NCI-H446 (cell line): ENCODE measurements around the gene TPM4.

Source experiments
- DNase-seq, 2 experiments: peaks; one replicate each; lab custom pipeline; 2025; lab: John Stamatoyannopoulos, UW

The TPM4 gene

DNA sequence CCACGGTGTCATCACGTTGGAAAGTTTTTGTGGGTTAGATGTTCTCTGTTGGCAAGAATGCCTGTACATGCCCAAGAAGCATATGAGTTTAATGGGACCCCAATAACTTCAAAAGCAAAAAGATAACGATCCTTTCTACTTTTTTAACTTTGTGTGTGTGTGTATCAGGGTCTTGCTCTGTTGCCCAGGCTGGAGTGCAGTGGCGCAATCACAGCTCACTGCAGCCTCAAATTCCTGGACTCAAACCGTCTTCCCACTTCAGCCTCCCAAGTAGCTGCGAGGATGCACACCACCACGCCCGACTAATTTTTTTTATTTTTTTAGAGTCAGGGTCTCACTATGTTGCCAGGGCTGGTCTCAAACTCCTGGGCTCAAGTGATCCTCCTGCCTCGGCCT lies 34.3 kb upstream of the TPM4 start:
- DNase-seq = no peak

DNA sequence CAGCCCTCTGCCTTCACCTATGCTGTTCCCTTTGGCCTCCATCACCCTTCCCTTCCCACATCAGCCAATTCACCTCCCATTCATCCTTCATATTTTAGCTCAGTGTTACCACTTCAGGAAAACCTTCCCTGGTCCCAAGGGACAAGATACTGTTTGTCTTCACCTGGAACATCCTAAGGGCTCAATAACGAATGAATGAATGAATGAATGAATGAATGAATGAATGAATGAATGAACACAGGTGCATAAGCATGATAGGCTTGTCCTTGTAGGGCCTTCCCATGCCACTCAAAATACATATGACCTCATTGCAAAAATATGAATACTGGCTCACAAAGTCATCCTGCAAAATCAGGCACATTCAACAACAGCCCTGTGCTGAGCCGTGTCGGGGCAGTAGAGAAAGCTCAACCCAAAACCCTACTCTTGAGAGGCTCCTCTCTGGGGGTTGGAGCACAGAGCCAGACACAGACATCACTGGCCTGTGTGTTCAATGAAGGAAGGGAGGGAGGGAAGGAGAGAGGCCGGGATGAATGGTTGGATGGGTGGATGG lies 33.7 kb upstream of the TPM4 start:
- DNase-seq = no peak

- DNase-seq = no peak
These were observed 33.0 kb upstream of the TPM4 start for GRCh38 chr19:16043156-16043757.

DNA sequence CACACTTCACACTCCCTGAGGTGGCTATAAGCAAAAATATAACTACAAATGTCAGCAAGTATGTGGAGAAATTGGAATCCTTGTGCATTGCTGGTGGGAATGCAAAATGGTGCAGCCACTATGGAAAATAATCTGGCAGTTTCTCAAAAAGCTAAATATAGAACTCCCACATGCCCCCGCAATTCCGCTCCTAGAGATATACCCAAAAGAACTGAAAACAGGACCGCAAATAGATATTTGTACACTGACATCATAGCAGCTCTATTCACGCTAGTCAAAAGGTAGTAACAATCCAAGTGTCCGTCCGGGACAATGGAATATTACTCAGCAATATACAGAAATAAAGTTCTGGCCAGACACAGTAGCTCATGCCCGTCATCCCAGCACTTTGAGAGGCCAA lies 31.5 kb upstream of the TPM4 start:
- no peak for DNase-seq

- no peak for DNase-seq
These were observed 31.1 kb upstream of the TPM4 start for GRCh38 chr19:16045171-16045570.

DNA sequence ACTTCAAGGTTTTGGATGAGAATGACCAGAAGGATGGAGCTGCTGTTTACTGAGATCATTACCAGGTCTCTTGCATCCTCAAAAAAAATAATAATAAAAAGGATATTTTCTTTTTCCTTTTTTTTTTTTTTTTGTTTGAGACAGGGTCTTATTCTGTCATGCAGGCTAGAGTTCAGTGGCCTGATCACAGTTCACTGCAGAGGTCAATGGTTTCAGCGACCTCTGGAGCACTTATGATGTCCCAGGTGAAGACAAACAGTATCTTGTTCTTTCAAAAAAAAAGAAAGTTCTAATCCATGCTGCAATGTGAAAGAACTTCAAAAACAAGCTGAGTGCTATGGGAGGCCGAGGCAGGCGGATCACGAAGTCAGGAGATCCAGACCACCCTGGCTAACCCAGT lies 30.4 kb upstream of the TPM4 start:
- no peak for DNase-seq

DNA sequence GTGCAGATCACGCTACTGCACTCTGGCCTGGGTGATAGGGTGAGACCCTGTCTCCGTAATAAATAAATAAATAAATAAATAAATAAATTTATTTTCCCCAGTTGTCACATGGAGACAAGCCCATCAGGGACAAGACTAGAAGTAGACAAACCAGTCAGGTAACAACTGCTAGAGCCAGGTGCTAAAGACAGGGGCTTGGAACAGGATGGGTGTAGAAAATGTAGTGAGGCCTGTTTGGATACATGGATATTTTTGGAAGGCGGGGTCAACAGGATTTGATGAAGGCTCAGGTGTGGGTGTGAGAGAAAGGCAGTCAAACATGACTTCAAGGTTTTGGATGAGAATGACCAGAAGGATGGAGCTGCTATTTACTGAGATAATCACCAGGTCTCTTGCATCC lies 27.7 kb upstream of the TPM4 start:
- no peak for DNase-seq

DNA sequence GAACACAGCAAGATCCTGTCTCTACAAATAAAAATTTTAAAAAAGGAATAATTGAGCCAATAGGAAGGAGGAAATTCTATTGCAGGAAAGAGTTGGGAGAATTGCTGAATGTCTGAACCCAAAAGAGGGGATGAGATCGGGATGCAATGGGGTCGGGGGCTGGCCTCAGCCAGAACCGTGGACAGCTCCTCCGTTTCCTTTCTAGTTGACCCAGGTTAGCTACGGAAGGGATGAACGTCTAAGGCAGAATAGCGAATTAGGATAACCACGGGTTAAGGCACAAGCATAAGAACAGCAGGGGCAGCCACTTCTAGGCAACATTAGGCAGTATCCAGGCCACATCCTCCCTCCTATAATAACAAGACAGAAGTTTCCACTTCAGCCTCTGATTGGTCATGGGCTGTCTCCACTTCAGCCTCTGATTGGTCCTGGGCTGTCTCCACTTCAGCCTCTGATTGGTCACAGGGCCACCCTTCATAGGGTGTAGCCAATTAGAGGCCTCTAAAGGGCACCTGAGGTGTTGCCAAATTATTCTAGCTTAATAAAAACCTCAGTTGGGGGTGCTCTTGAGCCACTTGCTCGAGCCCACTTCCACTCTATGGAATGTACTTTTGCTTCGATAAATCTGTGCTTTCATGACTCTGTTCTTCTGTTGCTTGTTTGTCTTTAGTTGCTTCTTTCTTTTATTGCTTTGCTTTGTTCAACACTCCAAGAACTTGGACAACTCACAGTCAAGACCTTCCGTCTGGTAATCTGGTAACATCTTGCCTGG lies 24.9 kb upstream of the TPM4 start:
- peak in 1 of 2 experiments; percentile 35 for DNase-seq

GRCh38 chr19:16052353-16052752 lies 23.9 kb upstream of the TPM4 start:
- DNase-seq = no peak

DNA sequence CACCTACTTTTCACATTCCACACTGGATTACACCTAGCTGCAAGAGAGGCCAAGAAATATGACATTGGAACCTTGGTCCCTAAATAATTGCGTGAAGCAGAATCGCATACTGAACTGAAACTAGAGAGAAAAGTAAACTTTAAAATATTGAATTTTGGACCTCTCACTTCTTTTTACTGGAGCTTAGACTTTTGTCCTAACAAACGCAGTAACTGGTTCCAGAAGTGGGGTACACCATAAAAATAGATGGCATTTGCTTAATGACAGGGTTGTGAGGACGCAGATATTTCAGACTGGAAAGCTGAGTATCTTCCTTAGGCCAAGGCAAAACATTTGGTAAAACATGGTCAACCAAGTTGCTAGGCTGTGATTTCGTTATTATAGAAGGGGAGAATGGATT lies 19.2 kb upstream of the TPM4 start:
- no peak for DNase-seq

- no peak for DNase-seq
These were observed 16.0 kb upstream of the TPM4 start for GRCh38 chr19:16060294-16060693.

DNA sequence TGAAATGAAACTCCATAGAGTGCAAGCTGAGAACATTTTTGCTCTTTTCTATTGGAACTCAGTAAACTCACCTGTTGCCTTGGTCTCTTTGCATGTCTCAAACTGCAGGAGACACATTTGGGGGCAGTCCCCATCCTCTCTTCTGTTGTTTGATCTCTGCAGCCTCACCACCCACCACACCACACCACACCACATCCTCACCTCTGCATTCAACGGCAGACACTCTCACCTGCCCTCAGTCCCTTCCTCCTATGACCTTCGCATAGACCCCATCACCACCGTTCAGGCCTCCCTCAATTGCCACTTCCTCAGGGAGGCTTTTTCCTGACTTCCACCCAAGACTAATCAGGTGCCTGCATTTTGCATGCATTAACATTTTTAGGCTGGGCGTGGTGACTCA lies 14.4 kb upstream of the TPM4 start:
- DNase-seq = no peak

- peak in 1 of 2 experiments; percentile 61 for DNase-seq
These were observed 13.5 kb upstream of the TPM4 start for GRCh38 chr19:16062789-16063188.

GRCh38 chr19:16064209-16064889 lies 11.9 kb upstream of the TPM4 start:
- DNase-seq = no peak

- no peak for DNase-seq
These were observed 9.6 kb upstream of the TPM4 start for GRCh38 chr19:16066611-16067104.

DNA sequence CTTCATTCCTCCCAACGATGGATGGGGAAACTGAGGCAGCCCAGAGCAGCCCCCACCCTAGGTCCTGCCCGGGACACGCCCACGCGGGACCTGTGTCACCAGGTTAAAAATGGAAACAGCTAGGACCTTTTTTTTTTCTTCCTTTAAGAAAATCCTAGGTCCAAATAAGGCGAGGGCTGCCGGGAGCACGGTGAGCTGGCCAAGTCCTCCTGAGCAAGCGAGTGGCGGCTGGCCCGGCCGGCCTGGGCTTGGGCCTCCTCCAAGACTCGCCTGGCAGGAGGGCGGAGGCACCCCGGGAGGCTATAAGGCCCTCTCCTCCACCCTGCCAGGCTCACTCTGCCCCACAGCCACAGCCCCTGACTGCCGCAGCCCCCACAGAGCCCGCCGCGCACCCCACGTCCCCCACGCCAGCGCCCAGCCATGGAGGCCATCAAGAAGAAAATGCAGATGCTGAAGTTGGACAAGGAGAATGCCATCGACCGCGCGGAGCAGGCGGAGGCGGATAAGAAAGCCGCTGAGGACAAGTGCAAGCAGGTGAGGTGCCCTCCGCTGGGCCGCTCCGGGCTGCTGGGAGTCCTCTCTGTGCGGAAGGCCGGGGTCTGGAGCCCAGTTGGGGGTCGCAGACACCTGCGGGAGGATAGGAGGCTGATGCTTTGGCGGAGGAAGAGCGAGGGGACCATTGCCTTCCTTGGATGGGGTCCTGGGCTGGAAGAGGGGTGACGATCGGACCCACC lies 8.9 kb upstream of the TPM4 start:
- peak in 1 of 2 experiments; percentile 49 for DNase-seq

GRCh38 chr19:16068696-16069259 lies 7.5 kb upstream of the TPM4 start:
- no peak for DNase-seq

- no peak for DNase-seq
These were observed 6.4 kb upstream of the TPM4 start for GRCh38 chr19:16069813-16070365.

GRCh38 chr19:16070366-16070990 lies 5.8 kb upstream of the TPM4 start:
- DNase-seq = no peak

- no peak for DNase-seq
These were observed 5.1 kb upstream of the TPM4 start for GRCh38 chr19:16071072-16071691.

DNA sequence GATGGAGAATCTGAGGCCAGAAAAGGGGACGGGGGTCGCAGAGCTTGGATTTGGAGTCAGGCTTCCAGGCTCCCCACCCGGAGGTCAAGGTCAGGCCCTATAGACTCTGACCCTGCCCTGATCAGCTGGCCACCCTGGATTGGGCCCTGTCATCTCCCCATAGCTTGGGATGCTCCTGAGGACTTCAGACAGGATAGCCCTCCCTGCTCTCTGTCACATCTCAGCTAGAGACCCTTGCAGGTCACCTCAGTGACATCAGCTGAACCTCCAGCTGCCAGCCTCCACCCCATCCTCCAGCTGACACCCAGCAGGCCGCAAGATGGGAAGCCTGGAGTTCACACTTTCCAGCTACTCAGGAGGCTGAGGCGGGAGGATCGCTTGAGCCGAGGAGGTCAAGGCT lies 2.8 kb upstream of the TPM4 start:
- DNase-seq = no peak
